Smooth muscle cell (in vitro differentiated cells): ENCODE data around the gene FYN. TPM values are rescaled to one million over a fixed set of nuclear protein-coding genes. Genes with fewer than 3 reads are reported as not detected.

Experiments
- DNase-seq: peaks from one replicate; lab custom pipeline; 2025; ENCODE audit not compliant: unreplicated experiment; lab: John Stamatoyannopoulos, UW
- H2AFZ ChIP-seq: fragments of 200-600 bp; sonication (generic); 2 replicates; pipeline ENCODE4 v1.6.0; 2016; ENCODE audit warnings: antibody characterized with exemption, low read depth, mild to moderate bottlenecking
- H3F3A ChIP-seq: fragments of 200-600 bp; sonication (generic); 2 replicates; pipeline ENCODE4 v1.6.0; 2017; ENCODE audit warnings: antibody characterized with exemption, low read depth
- H3K27ac ChIP-seq: fragments of 200-600 bp; sonication (generic); 2 replicates; pipeline ENCODE4 v1.5.1; 2016; ENCODE audit warnings: low read depth, mild to moderate bottlenecking
- H3K27me3 ChIP-seq: fragments of 200-600 bp; sonication (generic); 2 replicates; pipeline ENCODE4 v1.6.1; 2016; ENCODE audit warnings: low read depth, mild to moderate bottlenecking
- H3K36me3 ChIP-seq: fragments of 200-600 bp; sonication (generic); 2 replicates; pipeline ENCODE4 v1.5.1; 2016; ENCODE audit warnings: low read depth
- H3K4me1 ChIP-seq: fragments of 200-600 bp; sonication (generic); 2 replicates; pipeline ENCODE4 v1.5.1; 2016; ENCODE audit warnings: low read depth
- H3K4me2 ChIP-seq: fragments of 200-600 bp; sonication (generic); 2 replicates; pipeline ENCODE4 v1.6.0; 2016; ENCODE audit warnings: mild to moderate bottlenecking
- H3K4me3 ChIP-seq: fragments of 200-600 bp; sonication (generic); 2 replicates; pipeline ENCODE4 v1.5.1; 2016; ENCODE audit warnings: mild to moderate bottlenecking
- H3K79me2 ChIP-seq: fragments of 200-600 bp; sonication (generic); 2 replicates; pipeline ENCODE4 v1.6.0; 2016; ENCODE audit warnings: low read depth, mild to moderate bottlenecking
- H3K9ac ChIP-seq: fragments of 200-600 bp; sonication (generic); 2 replicates; pipeline ENCODE4 v1.6.0; 2016; ENCODE audit warnings: low read depth
- H3K9me3 ChIP-seq: fragments of 200-600 bp; sonication (generic); replicated peaks from 2 replicates; pipeline ENCODE4 v1.5.1; 2016; ENCODE audit warnings: low read depth
- H4K20me1 ChIP-seq: fragments of 200-600 bp; sonication (generic); 2 replicates; pipeline ENCODE4 v1.6.0; 2016; ENCODE audit warnings: low read depth
- WGBS: methylation state at CpG from one replicate; pipeline ENCODE4 v1.1.7; 2016; ENCODE audit warnings: low lambda C conversion rate; 5-methylcytosine and 5-hydroxymethylcytosine counted together
- polyA plus RNA-seq: library from polyadenylated mRNA; unstranded; fragments of >200 nt; fragmentation: Nextera tagmentation; extraction: Ambion mirVana; gene quantifications from 2 replicates; pipeline ENCODE4 v1.2.1, GENCODE V29; 2016
- total RNA-seq: library from RNA; depleted of rRNA; stranded (reverse); fragments of >200 nt; gene quantifications from 2 replicates; pipeline ENCODE4 v1.2.3, GENCODE V29; 2014
- TF ChIP-seq, protein P1 (sequence below): fragments of 200-600 bp; sonication (generic); IDR thresholded peaks from 2 replicates; pipeline ENCODE4 v1.5.1; 2017; ENCODE audit warnings: borderline replicate concordance, mild to moderate bottlenecking, antibody characterized with exemption; ENCODE audit not compliant: insufficient read depth, poor library complexity, severe bottlenecking

Gene FYN
- total and polyA plus RNA-seq, 2 experiments from 2014 or later: 110 to 138 TPM

DNA sequence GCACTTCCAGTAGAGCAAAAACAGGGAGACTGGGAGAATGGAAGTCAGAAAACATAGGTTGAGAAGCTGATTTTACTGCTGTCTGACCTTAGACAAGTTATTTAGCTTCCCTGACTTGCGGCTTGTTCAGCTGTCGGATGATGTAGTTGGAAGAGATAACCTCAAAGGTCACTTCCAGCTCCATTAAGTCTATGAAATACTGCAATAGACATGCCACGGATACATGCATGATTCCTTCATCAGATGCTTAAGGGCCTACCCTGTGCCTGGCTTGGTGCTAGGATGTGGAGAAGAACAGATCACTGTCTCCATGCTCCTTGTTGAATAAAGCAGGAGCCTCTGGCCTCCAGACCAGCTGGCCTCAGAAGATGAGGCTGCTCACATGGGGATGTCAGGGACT lies 43.7 kb downstream of the FYN start:
- Histone ChIP-seq H2AFZ (no peak overlapping the region), H3K79me2 (peaks cover 52% of the 10 kb centered on the region), H3K9ac (no peak overlapping the region), H3K4me3 (no peak overlapping the region), H3K27ac (no peak overlapping the region), H3F3A (peaks cover 1% of the 10 kb centered on the region), H4K20me1 (peaks cover 61% of the 10 kb centered on the region), H3K36me3 (no peaks in the 10 kb centered on the region), H3K9me3 (no peaks in the 10 kb centered on the region), H3K4me1 (peaks cover 2% of the 10 kb centered on the region), H3K27me3 (no peaks in the 10 kb centered on the region), H3K4me2 (no peak overlapping the region)
- WGBS: 52% methylated on average over 3 of the region's 3 CpGs
- DNase-seq: no peak
- TF ChIP-seq, protein P1, sequence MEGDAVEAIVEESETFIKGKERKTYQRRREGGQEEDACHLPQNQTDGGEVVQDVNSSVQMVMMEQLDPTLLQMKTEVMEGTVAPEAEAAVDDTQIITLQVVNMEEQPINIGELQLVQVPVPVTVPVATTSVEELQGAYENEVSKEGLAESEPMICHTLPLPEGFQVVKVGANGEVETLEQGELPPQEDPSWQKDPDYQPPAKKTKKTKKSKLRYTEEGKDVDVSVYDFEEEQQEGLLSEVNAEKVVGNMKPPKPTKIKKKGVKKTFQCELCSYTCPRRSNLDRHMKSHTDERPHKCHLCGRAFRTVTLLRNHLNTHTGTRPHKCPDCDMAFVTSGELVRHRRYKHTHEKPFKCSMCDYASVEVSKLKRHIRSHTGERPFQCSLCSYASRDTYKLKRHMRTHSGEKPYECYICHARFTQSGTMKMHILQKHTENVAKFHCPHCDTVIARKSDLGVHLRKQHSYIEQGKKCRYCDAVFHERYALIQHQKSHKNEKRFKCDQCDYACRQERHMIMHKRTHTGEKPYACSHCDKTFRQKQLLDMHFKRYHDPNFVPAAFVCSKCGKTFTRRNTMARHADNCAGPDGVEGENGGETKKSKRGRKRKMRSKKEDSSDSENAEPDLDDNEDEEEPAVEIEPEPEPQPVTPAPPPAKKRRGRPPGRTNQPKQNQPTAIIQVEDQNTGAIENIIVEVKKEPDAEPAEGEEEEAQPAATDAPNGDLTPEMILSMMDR: no peak

DNA sequence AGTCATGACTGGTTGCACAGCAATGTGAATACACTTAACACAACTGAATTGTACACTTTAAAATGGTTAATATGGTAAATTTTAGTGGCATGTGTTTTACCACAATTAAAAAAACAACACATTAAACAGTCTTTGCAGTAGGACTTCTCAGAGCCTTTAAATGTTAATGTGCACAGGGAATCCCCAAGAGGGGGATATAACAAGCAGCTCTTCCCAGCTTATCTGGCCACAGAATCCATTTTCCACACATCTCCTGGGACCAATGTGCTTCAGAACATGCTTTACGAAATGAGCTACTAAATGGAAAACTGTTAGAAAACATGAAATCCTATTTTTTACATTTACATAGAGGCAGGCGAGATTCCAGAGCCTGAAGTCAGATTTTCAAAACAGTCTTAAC lies 44.4 kb downstream of the FYN start:
- H3K36me3 ChIP-seq: no peaks in the 10 kb centered on the region
- TF ChIP-seq, protein P1: no peak
- DNase-seq: no peak
- H3K4me1 ChIP-seq: peaks cover 8% of the 10 kb centered on the region
- no peak overlapping the region for H3K27ac ChIP-seq
- H3K79me2 ChIP-seq: peaks cover 45% of the 10 kb centered on the region
- H3K27me3 ChIP-seq: no peaks in the 10 kb centered on the region
- H3K9me3 ChIP-seq: no peaks in the 10 kb centered on the region
- no peak overlapping the region for H3K4me3 ChIP-seq
- H3K9ac ChIP-seq: no peak overlapping the region
- no peak overlapping the region for H2AFZ ChIP-seq
- 78% methylated on average over 2 of the region's 2 CpGs for WGBS
- peaks cover 62% of the 10 kb centered on the region for H4K20me1 ChIP-seq
- H3K4me2 ChIP-seq: no peak overlapping the region
- H3F3A ChIP-seq: peaks cover 9% of the 10 kb centered on the region

DNA sequence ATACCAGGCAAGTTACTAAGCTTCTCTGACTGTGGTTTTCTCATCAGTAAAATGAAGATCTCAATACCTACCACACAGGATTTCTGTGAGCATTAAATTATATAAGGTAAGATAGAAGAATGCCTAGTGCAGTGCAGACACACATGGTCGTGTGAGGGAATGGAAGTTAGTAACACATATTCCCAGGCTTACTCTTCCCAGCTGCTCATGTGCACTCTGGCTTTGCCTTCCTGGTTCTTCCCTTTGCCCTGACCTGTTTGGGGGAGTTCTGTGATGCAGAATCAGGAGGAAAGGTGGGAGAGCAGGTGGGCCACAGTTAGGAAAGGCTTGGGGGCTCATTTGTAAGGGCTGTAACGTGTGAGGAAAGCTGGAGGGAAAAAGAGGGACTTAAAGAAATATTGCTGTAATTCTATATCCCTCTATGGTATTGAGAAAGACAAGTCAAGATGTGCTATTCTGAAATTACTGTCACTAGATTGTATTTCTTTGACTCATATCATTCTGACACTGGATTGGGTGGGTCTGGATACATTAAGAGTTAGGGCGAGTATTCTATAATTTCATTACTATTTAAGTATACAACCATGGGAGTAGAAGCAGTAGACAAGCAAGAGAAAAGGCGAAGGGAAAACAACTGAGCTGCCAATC lies 47.7 kb downstream of the FYN start:
- Histone ChIP-seq H3K4me3 (no peak overlapping the region), H3K9me3 (no peaks in the 10 kb centered on the region), H3K79me2 (peaks cover 35% of the 10 kb centered on the region), H4K20me1 (peaks cover 63% of the 10 kb centered on the region), H3F3A (peaks cover 21% of the 10 kb centered on the region), H3K4me2 (no peak overlapping the region), H3K36me3 (no peaks in the 10 kb centered on the region), H3K9ac (no peak overlapping the region), H2AFZ (no peak overlapping the region), H3K27ac (no peak overlapping the region), H3K4me1 (peaks cover 14% of the 10 kb centered on the region), H3K27me3 (no peaks in the 10 kb centered on the region)
- TF ChIP-seq, protein P1: no peak
- WGBS: 88% methylated on average over 4 of the region's 4 CpGs
- DNase-seq: no peak
